ENCODE data around the gene GLI1. TPM values are rescaled to one million over a fixed set of nuclear protein-coding genes. Genes with fewer than 3 reads are reported as not detected.
A peak's percentile ranks its signal among the peaks of the same experiment; 100 is the strongest.

Gene GLI1
- total RNA-seq, 1 donor from 2014 or later, result 5.8 TPM

DNA sequence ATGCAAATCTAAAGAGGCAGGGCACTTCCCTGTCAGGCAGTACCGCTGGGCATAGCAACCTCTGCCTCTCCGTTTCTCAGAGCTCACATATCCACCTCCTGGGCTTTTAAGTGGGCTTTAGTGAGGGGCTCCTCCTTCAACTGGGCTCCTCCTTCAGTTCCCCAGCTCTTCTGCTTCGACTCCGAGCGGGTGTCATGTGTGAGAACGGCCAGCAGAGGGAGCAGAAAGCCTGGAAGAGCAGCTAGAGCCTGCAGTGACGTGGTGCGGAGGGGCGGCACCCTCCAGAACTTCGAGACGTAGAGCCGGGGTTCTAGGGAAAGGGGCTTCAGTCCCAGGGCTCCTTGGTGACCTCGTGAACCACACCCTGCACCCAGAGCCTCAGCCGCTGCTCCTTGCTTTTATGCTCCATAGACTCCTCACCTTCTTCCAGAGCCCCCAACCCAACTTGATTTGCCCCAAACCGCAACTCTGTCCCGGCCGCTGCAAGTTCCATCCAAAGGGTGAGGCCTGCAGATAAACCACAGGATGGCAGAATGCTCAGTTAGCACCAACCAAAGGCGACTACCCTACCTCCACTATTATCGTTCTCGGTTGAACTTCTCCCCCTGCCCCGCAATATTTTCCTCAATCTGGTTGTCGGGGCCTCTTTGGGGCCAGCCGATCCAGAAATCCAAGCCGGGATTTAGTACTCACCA is 383 bp upstream of the GLI1 start:
- Mint-ChIP-seq H3K36me3 (ENCODE audit: low read depth, unreplicated experiment) (no peaks in the 10 kb centered on the region), H3K4me3 (ENCODE audit: unreplicated experiment) (peak overlapping the region; percentile 93), H3K4me1 (ENCODE audit: low read depth, unreplicated experiment) (peaks cover 38% of the 10 kb centered on the region), H3K27me3 (ENCODE audit: low read depth, unreplicated experiment) (peaks cover 8% of the 10 kb centered on the region), H3K9me3 (ENCODE audit: unreplicated experiment) (peaks cover 1% of the 10 kb centered on the region), H3K27ac (ENCODE audit: unreplicated experiment) (peak overlapping the region; percentile 98)
- Histone ChIP-seq H3K4me3 (ENCODE audit: insufficient read depth, low read depth, low read length) (peak overlapping the region; percentile 76), H3K9ac (ENCODE audit: low read length) (peak overlapping the region; percentile 61), H3K9me3 (ENCODE audit: insufficient read depth, low read depth, low read length) (no peaks in the 10 kb centered on the region), H4K20me1 (ENCODE audit: insufficient read depth, low read length) (no peaks in the 10 kb centered on the region), H3K79me2 (ENCODE audit: insufficient read depth, low read length) (no peaks in the 10 kb centered on the region), H3K27me3 (ENCODE audit: insufficient read depth, low read length) (peaks cover 5% of the 10 kb centered on the region), H2AFZ (ENCODE audit: low read depth, low read length) (peak overlapping the region; percentile 97), H3K4me1 (ENCODE audit: insufficient read depth, low read length) (peaks cover 24% of the 10 kb centered on the region), H3K27ac (ENCODE audit: low read depth, low read length) (peak overlapping the region; percentile 28), H3K4me2 (ENCODE audit: low read length) (peak overlapping the region; percentile 99), H3K36me3 (ENCODE audit: insufficient read depth, low read length) (no peaks in the 10 kb centered on the region)
- no peak for FAIRE-seq
- peak; percentile 80 for TF ChIP-seq CTCF (IDR thresholded peaks at IDR 0.05; ENCODE audit: insufficient read depth, low read depth, low read length)
- no peak for TF ChIP-seq EZH2 (IDR thresholded peaks at IDR 0.05; ENCODE audit: insufficient read depth, low read length)
- DNase-seq (ENCODE audit: low read depth), result peak; percentile 92

DNA sequence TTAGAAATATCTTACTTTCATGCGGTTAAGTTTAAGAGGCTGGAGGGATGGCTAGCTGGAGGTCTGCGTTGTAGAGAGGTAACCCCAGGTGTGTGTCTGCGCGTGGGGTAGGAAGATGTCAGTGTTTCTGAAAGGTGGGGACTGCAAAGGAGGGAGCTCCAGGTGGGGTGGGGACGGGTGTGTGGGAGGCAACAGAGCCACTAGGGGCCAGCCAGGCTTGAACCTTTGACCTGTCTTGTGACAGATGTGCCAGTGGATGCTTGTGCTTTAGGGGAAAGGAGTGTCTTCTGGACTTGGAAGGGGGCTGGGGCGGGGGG is 841 bp downstream of the GLI1 start:
- peaks cover 20% of the 10 kb centered on the region for H3K27me3 Mint-ChIP-seq (ENCODE audit: low read depth, unreplicated experiment)
- H4K20me1 ChIP-seq (ENCODE audit: insufficient read depth, low read length), result no peaks in the 10 kb centered on the region
- no peaks in the 10 kb centered on the region for H3K79me2 ChIP-seq (ENCODE audit: insufficient read depth, low read length)
- H3K9ac ChIP-seq (ENCODE audit: low read length), result no peak overlapping the region
- no peak for FAIRE-seq
- peaks cover 29% of the 10 kb centered on the region for H3K4me1 Mint-ChIP-seq (ENCODE audit: low read depth, unreplicated experiment)
- peaks cover 4% of the 10 kb centered on the region for H3K9me3 Mint-ChIP-seq (ENCODE audit: unreplicated experiment)
- H3K4me3 ChIP-seq (ENCODE audit: insufficient read depth, low read depth, low read length), result no peak overlapping the region
- peaks cover 4% of the 10 kb centered on the region for H3K27me3 ChIP-seq (ENCODE audit: insufficient read depth, low read length)
- H3K27ac ChIP-seq (ENCODE audit: low read depth, low read length), result no peak overlapping the region
- no peaks in the 10 kb centered on the region for H3K9me3 ChIP-seq (ENCODE audit: insufficient read depth, low read depth, low read length)
- no peak overlapping the region for H2AFZ ChIP-seq (ENCODE audit: low read depth, low read length)
- peaks cover 7% of the 10 kb centered on the region for H3K36me3 Mint-ChIP-seq (ENCODE audit: low read depth, unreplicated experiment)
- peak overlapping the region; percentile 95 for H3K4me3 Mint-ChIP-seq (ENCODE audit: unreplicated experiment)
- H3K27ac Mint-ChIP-seq (ENCODE audit: unreplicated experiment), result peak overlapping the region; percentile 75
- peaks cover 24% of the 10 kb centered on the region for H3K4me1 ChIP-seq (ENCODE audit: insufficient read depth, low read length)
- TF ChIP-seq CTCF (IDR thresholded peaks at IDR 0.05; ENCODE audit: insufficient read depth, low read depth, low read length) (no peak), EZH2 (IDR thresholded peaks at IDR 0.05; ENCODE audit: insufficient read depth, low read length) (no peak)
- H3K4me2 ChIP-seq (ENCODE audit: low read length), result peak overlapping the region; percentile 99
- no peak for DNase-seq (ENCODE audit: low read depth)
- H3K36me3 ChIP-seq (ENCODE audit: insufficient read depth, low read length), result no peaks in the 10 kb centered on the region

- H3K4me2 ChIP-seq (ENCODE audit: low read length), result peak overlapping the region; percentile 99
Measured at GRCh38 chr12:57460841-57461275, 1.3 kb downstream of the GLI1 start.

More at GRCh38 chr12:57460841-57461275, 1.3 kb downstream of the GLI1 start:
- Histone ChIP-seq H2AFZ (ENCODE audit: low read depth, low read length) (no peak overlapping the region), H4K20me1 (ENCODE audit: insufficient read depth, low read length) (no peaks in the 10 kb centered on the region), H3K36me3 (ENCODE audit: insufficient read depth, low read length) (no peaks in the 10 kb centered on the region), H3K4me3 (ENCODE audit: insufficient read depth, low read depth, low read length) (peak overlapping the region; percentile 82), H3K79me2 (ENCODE audit: insufficient read depth, low read length) (no peaks in the 10 kb centered on the region), H3K9me3 (ENCODE audit: insufficient read depth, low read depth, low read length) (no peaks in the 10 kb centered on the region), H3K9ac (ENCODE audit: low read length) (peak overlapping the region; percentile 41), H3K27me3 (ENCODE audit: insufficient read depth, low read length) (peaks cover under 1% of the 10 kb centered on the region), H3K27ac (ENCODE audit: low read depth, low read length) (no peak overlapping the region), H3K4me1 (ENCODE audit: insufficient read depth, low read length) (peaks cover 24% of the 10 kb centered on the region)
- H3K27ac Mint-ChIP-seq (ENCODE audit: unreplicated experiment), result no peak overlapping the region
- H3K36me3 Mint-ChIP-seq (ENCODE audit: low read depth, unreplicated experiment), result peaks cover 11% of the 10 kb centered on the region
- H3K9me3 Mint-ChIP-seq (ENCODE audit: unreplicated experiment), result peaks cover 4% of the 10 kb centered on the region
- DNase-seq (ENCODE audit: low read depth) (no peak), FAIRE-seq (no peak)
- peak overlapping the region; percentile 95 for H3K4me3 Mint-ChIP-seq (ENCODE audit: unreplicated experiment)
- peaks cover 24% of the 10 kb centered on the region for H3K27me3 Mint-ChIP-seq (ENCODE audit: low read depth, unreplicated experiment)
- H3K4me1 Mint-ChIP-seq (ENCODE audit: low read depth, unreplicated experiment), result peaks cover 26% of the 10 kb centered on the region
- TF ChIP-seq CTCF (IDR thresholded peaks at IDR 0.05; ENCODE audit: insufficient read depth, low read depth, low read length) (no peak), EZH2 (IDR thresholded peaks at IDR 0.05; ENCODE audit: insufficient read depth, low read length) (peak; percentile 45)

All from astrocyte (in vitro differentiated cells and primary cell).